Measurements from ENCODE around the gene NFIX.

NFIX gene

GRCh38 chr19:13002166-13002898, 7.1 kb downstream of the NFIX start:
- Histone ChIP-seq H3K27me3 (ENCODE audit: control insufficient read depth in 1 of 2, insufficient read depth in 2 of 2, low read length in 2 of 2) (no peaks in the 10 kb centered on the region), H3K36me3 (ENCODE audit: control insufficient read depth in 2 of 2, insufficient read depth in 2 of 2, low read length in 2 of 2) (peaks cover 0 to 10% of the 10 kb centered on the region in 2 donors), H3K27ac (ENCODE audit: low read length) (peak overlapping the region; percentile 95), H3K4me1 (ENCODE audit: control insufficient read depth, insufficient read depth, low read length) (peaks cover 94% of the 10 kb centered on the region), H3K4me3 (ENCODE audit: low read length in 2 of 2) (peak overlapping the region; percentile 47 to 69), H3K9me3 (ENCODE audit: control insufficient read depth in 2 of 2, low read length in 2 of 2) (no peaks in the 10 kb centered on the region), H3K9ac (ENCODE audit: low read length in 2 of 2) (peak overlapping the region; percentile 62 to 74)

GRCh38 chr19:13003081-13003480, 7.8 kb downstream of the NFIX start:
- Histone ChIP-seq H3K4me3 (ENCODE audit: low read length in 2 of 2) (peak overlapping the region; percentile 31 to 69), H3K27me3 (ENCODE audit: control insufficient read depth in 1 of 2, insufficient read depth in 2 of 2, low read length in 2 of 2) (no peaks in the 10 kb centered on the region), H3K9ac (ENCODE audit: low read length in 2 of 2) (peak overlapping the region; percentile 62 to 74), H3K9me3 (ENCODE audit: control insufficient read depth in 2 of 2, low read length in 2 of 2) (no peaks in the 10 kb centered on the region), H3K36me3 (ENCODE audit: control insufficient read depth in 2 of 2, insufficient read depth in 2 of 2, low read length in 2 of 2) (peaks cover 0 to 10% of the 10 kb centered on the region in 2 donors), H3K27ac (ENCODE audit: low read length) (peak overlapping the region; percentile 95), H3K4me1 (ENCODE audit: control insufficient read depth, insufficient read depth, low read length) (peaks cover 93% of the 10 kb centered on the region)

- Histone ChIP-seq H3K27ac (ENCODE audit: low read length) (peak overlapping the region; percentile 95), H3K4me1 (ENCODE audit: control insufficient read depth, insufficient read depth, low read length) (peaks cover 97% of the 10 kb centered on the region), H3K36me3 (ENCODE audit: control insufficient read depth in 2 of 2, insufficient read depth in 2 of 2, low read length in 2 of 2) (peaks cover 0 to 6% of the 10 kb centered on the region in 2 donors), H3K9ac (ENCODE audit: low read length in 2 of 2) (no peak overlapping the region), H3K4me3 (ENCODE audit: low read length in 2 of 2) (peak overlapping the region in 1 of 2 donors; percentile 3), H3K27me3 (ENCODE audit: control insufficient read depth in 1 of 2, insufficient read depth in 2 of 2, low read length in 2 of 2) (no peaks in the 10 kb centered on the region), H3K9me3 (ENCODE audit: control insufficient read depth in 2 of 2, low read length in 2 of 2) (no peaks in the 10 kb centered on the region)
Observed at GRCh38 chr19:13004273-13004672, 9.0 kb downstream of the NFIX start.

- no peak overlapping the region for H3K9ac ChIP-seq (ENCODE audit: low read length in 2 of 2)
- peak overlapping the region; percentile 93 for H3K27ac ChIP-seq (ENCODE audit: low read length)
- peaks cover 97% of the 10 kb centered on the region for H3K4me1 ChIP-seq (ENCODE audit: control insufficient read depth, insufficient read depth, low read length)
- H3K4me3 ChIP-seq (ENCODE audit: low read length in 2 of 2): peak overlapping the region in 1 of 2 donors; percentile 40
- H3K27me3 ChIP-seq (ENCODE audit: control insufficient read depth in 1 of 2, insufficient read depth in 2 of 2, low read length in 2 of 2): no peaks in the 10 kb centered on the region
- no peaks in the 10 kb centered on the region for H3K9me3 ChIP-seq (ENCODE audit: control insufficient read depth in 2 of 2, low read length in 2 of 2)
- peaks cover 0 to 2% of the 10 kb centered on the region in 2 donors for H3K36me3 ChIP-seq (ENCODE audit: control insufficient read depth in 2 of 2, insufficient read depth in 2 of 2, low read length in 2 of 2)
Observed at GRCh38 chr19:13005253-13005652, 10.0 kb downstream of the NFIX start.

- no peaks in the 10 kb centered on the region for H3K9me3 ChIP-seq (ENCODE audit: control insufficient read depth in 2 of 2, low read length in 2 of 2)
- H3K9ac ChIP-seq (ENCODE audit: low read length in 2 of 2): peak overlapping the region in 1 of 2 donors; percentile 42
- H3K4me3 ChIP-seq (ENCODE audit: low read length in 2 of 2): peak overlapping the region; percentile 40
- peaks cover 97% of the 10 kb centered on the region for H3K4me1 ChIP-seq (ENCODE audit: control insufficient read depth, insufficient read depth, low read length)
- peak overlapping the region; percentile 93 for H3K27ac ChIP-seq (ENCODE audit: low read length)
- peaks cover 0 to 2% of the 10 kb centered on the region in 2 donors for H3K36me3 ChIP-seq (ENCODE audit: control insufficient read depth in 2 of 2, insufficient read depth in 2 of 2, low read length in 2 of 2)
- no peaks in the 10 kb centered on the region for H3K27me3 ChIP-seq (ENCODE audit: control insufficient read depth in 1 of 2, insufficient read depth in 2 of 2, low read length in 2 of 2)
Observed at GRCh38 chr19:13005861-13006370, 10.6 kb downstream of the NFIX start.

GRCh38 chr19:13006431-13007281, 11.4 kb downstream of the NFIX start:
- H3K27ac ChIP-seq (ENCODE audit: low read length): peak overlapping the region; percentile 93
- peaks cover 95% of the 10 kb centered on the region for H3K4me1 ChIP-seq (ENCODE audit: control insufficient read depth, insufficient read depth, low read length)
- H3K36me3 ChIP-seq (ENCODE audit: control insufficient read depth in 2 of 2, insufficient read depth in 2 of 2, low read length in 2 of 2): peaks cover 0 to 2% of the 10 kb centered on the region in 2 donors
- H3K9ac ChIP-seq (ENCODE audit: low read length in 2 of 2): peak overlapping the region; percentile 64
- H3K4me3 ChIP-seq (ENCODE audit: low read length in 2 of 2): peak overlapping the region; percentile 49 to 62
- no peaks in the 10 kb centered on the region for H3K27me3 ChIP-seq (ENCODE audit: control insufficient read depth in 1 of 2, insufficient read depth in 2 of 2, low read length in 2 of 2)
- no peaks in the 10 kb centered on the region for H3K9me3 ChIP-seq (ENCODE audit: control insufficient read depth in 2 of 2, low read length in 2 of 2)

GRCh38 chr19:13007292-13008045, 12.2 kb downstream of the NFIX start:
- Histone ChIP-seq H3K9me3 (ENCODE audit: control insufficient read depth in 2 of 2, low read length in 2 of 2) (no peaks in the 10 kb centered on the region), H3K9ac (ENCODE audit: low read length in 2 of 2) (peak overlapping the region; percentile 64 to 66), H3K4me3 (ENCODE audit: low read length in 2 of 2) (peak overlapping the region; percentile 49 to 62), H3K36me3 (ENCODE audit: control insufficient read depth in 2 of 2, insufficient read depth in 2 of 2, low read length in 2 of 2) (peaks cover 0 to 2% of the 10 kb centered on the region in 2 donors), H3K4me1 (ENCODE audit: control insufficient read depth, insufficient read depth, low read length) (peaks cover 96% of the 10 kb centered on the region), H3K27me3 (ENCODE audit: control insufficient read depth in 1 of 2, insufficient read depth in 2 of 2, low read length in 2 of 2) (no peaks in the 10 kb centered on the region), H3K27ac (ENCODE audit: low read length) (peak overlapping the region; percentile 93)

- Histone ChIP-seq H3K9ac (ENCODE audit: low read length in 2 of 2) (no peak overlapping the region), H3K36me3 (ENCODE audit: control insufficient read depth in 2 of 2, insufficient read depth in 2 of 2, low read length in 2 of 2) (peaks cover 0 to 2% of the 10 kb centered on the region in 2 donors), H3K4me1 (ENCODE audit: control insufficient read depth, insufficient read depth, low read length) (peaks cover 91% of the 10 kb centered on the region), H3K9me3 (ENCODE audit: control insufficient read depth in 2 of 2, low read length in 2 of 2) (no peaks in the 10 kb centered on the region), H3K27ac (ENCODE audit: low read length) (peak overlapping the region; percentile 90), H3K27me3 (ENCODE audit: control insufficient read depth in 1 of 2, insufficient read depth in 2 of 2, low read length in 2 of 2) (no peaks in the 10 kb centered on the region), H3K4me3 (ENCODE audit: low read length in 2 of 2) (peak overlapping the region; percentile 13 to 40)
Observed at GRCh38 chr19:13008926-13009787, 13.9 kb downstream of the NFIX start.

GRCh38 chr19:13010038-13010991, 15.0 kb downstream of the NFIX start:
- Histone ChIP-seq H3K36me3 (ENCODE audit: control insufficient read depth in 2 of 2, insufficient read depth in 2 of 2, low read length in 2 of 2) (peaks cover 0 to 2% of the 10 kb centered on the region in 2 donors), H3K9me3 (ENCODE audit: control insufficient read depth in 2 of 2, low read length in 2 of 2) (no peaks in the 10 kb centered on the region), H3K27ac (ENCODE audit: low read length) (peak overlapping the region; percentile 90), H3K4me1 (ENCODE audit: control insufficient read depth, insufficient read depth, low read length) (peaks cover 92% of the 10 kb centered on the region), H3K4me3 (ENCODE audit: low read length in 2 of 2) (peak overlapping the region in 1 of 2 donors; percentile 29), H3K27me3 (ENCODE audit: control insufficient read depth in 1 of 2, insufficient read depth in 2 of 2, low read length in 2 of 2) (no peaks in the 10 kb centered on the region), H3K9ac (ENCODE audit: low read length in 2 of 2) (peak overlapping the region in 1 of 2 donors; percentile 28)

All from stomach smooth muscle (tissue), 2 donors.